Gastroesophageal sphincter (tissue), 4 donors: Measurements from ENCODE around the gene ZACN. TPM values are rescaled to one million over a fixed set of nuclear protein-coding genes. Genes with fewer than 3 reads are reported as not detected.
"Not testable (repeated sequence)": the region's sequence is repeated elsewhere in the genome, so short reads cannot be mapped to it uniquely, and the experiment has no call there.

Source experiments
- ATAC-seq: fragments of 150-250 bp; one replicate; pipeline ENCODE4 v1.9.1; 2016; ENCODE audit warnings: mild to moderate bottlenecking, moderate library complexity
- H3K27ac ChIP-seq, 4 donors: fragments of 200-600 bp; sonication (generic) in 3 of 4; 1 replicate in 3 of 4; 2 replicates in 1 of 4; pipeline ENCODE4 v1.5.1; 2016 to 2019
- H3K27me3 ChIP-seq: fragments of 200-600 bp; sonication (generic); one replicate; pipeline ENCODE4 v1.5.1; 2019
- H3K36me3 ChIP-seq, 2 donors: fragments of 200-600 bp; sonication (generic); one replicate each; pipeline ENCODE4 v1.5.1; 2019; ENCODE audit warnings: control low read depth in 1 of 2
- H3K4me1 ChIP-seq, 3 donors: fragments of 200-600 bp; sonication (generic); 1 replicate in 2 of 3; 2 replicates in 1 of 3; pipeline ENCODE4 v1.5.1; 2016 to 2019; ENCODE audit warnings: control low read depth in 2 of 3
- H3K4me3 ChIP-seq, 2 donors: fragments of 200-600 bp; sonication (generic); one replicate each; pipeline ENCODE4 v1.5.1; 2019; ENCODE audit warnings: mild to moderate bottlenecking in 1 of 2, moderate library complexity in 1 of 2
- H3K9me3 ChIP-seq, 3 donors: fragments of 200-600 bp; sonication (generic); one replicate each; pipeline ENCODE4 v1.5.1; 2017 to 2019; ENCODE audit warnings: control low read depth in 2 of 3
- CTCF ChIP-seq, 4 experiments: fragments of 200-600 bp in 2 of 4; fragments of 450-650 bp in 2 of 4; sonication (generic) in 1 of 4; IDR thresholded peaks; one replicate each; pipeline ENCODE4 v1.5.1; 2017 to 2019; ENCODE audit warnings: antibody characterized with exemption in 4 of 4, mild to moderate bottlenecking in 2 of 4, moderate library complexity in 2 of 4
- EP300 ChIP-seq: sonication (generic); formaldehyde crosslinking; IDR thresholded peaks from one replicate; pipeline ENCODE4 v1.6.1; 2017; ENCODE audit warnings: antibody characterized with exemption, mild to moderate bottlenecking
- POLR2A ChIP-seq, 2 donors: fragments of 450-650 bp; IDR thresholded peaks; one replicate each; pipeline ENCODE4 v1.6.1; 2017; ENCODE audit warnings: antibody characterized with exemption in 2 of 2, mild to moderate bottlenecking in 2 of 2, moderate library complexity in 1 of 2
- POLR2AphosphoS5 ChIP-seq: sonication (generic); formaldehyde crosslinking; IDR thresholded peaks from one replicate; pipeline ENCODE4 v1.6.1; 2017; ENCODE audit warnings: antibody characterized with exemption
- WGBS, 2 donors: methylation state at CpG; one replicate each; pipeline ENCODE4 v1.1.5; 2018; ENCODE audit warnings: low coverage in 1 of 2; 5-methylcytosine and 5-hydroxymethylcytosine counted together
- total RNA-seq, 4 donors: library from RNA; depleted of rRNA; stranded (reverse); fragments of >200 nt; gene quantifications; one replicate each; pipeline ENCODE4 v1.1.0, GENCODE V29; 2016

ZACN gene
- total RNA-seq, 4 donors from 2014 or later = not detected

DNA sequence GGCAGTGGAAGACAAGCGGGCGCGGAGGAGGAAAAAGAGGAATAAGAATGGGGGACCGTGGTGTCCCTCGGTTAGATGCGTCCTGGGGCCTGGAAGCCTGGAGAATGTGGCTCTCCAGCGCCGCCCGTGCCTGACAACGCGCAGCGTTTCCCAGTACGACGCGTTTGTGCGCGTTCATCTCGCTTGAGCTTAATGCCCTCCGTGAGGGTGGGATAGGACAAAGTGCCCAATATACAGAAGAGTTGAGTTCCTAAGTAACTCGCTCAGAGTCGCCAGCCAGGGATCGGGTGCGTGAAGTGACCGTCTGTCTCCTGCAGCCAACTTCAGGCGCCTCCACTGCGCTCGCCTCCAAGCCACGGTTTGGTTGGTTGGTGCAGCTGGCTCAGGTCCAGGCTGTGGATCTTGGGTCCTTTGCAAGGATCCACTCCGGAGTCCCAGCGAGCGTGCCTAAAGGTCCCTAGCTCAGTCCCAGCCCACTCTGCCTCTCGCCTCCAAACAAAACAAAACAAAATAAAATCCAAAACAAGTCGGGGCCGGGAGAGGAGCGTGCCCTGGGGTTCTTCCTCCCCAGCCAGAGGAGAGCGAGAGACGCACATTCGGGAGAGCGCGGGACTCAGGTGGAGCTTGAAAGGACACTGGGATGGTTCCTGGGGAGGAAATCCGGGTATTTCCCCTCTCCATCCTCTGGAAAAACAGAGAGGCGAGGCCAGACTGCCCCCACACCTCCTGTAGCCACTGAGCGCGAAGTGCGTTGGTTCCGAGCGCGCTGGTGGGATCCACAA lies 3.4 kb upstream of the ZACN start:
- peak in 1 of 4 experiments; percentile 17 for TF ChIP-seq CTCF (IDR thresholded peaks at IDR 0.05)
- TF ChIP-seq EP300 = no peak
- H3K4me3 ChIP-seq = peak overlapping the region in 1 of 2 donors; percentile 5
- H3K36me3 ChIP-seq = no peaks in the 10 kb centered on the region
- H3K4me1 ChIP-seq = peaks cover 0 to 75% (median 37%) of the 10 kb centered on the region in 3 donors
- peaks cover 70% of the 10 kb centered on the region for H3K27me3 ChIP-seq
- H3K27ac ChIP-seq = no peak overlapping the region
- 3% methylated on average over 18 of the region's 48 CpGs; no CpG with 5 or more reads in 1 of the 2 donors for WGBS, 2 donors
- ATAC-seq = no peak
- no peaks in the 10 kb centered on the region for H3K9me3 ChIP-seq

DNA sequence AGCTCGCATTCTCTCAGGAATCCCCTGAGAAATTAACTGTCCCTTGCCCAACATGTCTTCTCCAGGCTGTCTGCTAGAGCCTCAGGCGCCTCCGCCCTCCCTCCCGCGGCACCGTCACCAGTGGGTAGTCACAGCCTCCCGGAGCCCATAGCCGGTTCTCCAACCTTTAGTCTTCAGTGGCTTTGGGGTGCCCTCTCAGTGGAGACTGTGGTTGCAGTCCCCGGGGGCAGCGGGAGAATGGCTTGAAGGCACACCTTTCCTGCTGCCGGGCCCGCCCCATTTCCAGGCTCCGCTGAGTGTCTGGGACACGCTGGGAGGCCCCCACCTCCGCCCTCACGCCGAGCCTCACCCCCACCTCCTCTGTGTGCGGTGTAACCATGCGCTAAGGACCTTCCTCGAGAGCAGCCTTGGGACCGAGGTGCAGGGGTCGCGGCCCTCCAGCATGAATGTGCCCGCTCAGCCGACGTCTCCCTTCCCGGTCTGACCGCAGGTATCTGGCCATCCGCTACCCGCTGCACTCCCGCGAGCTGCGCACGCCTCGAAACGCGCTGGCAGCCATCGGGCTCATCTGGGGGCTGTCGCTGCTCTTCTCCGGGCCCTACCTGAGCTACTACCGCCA lies 2.7 kb upstream of the ZACN start:
- Histone ChIP-seq H3K36me3 (no peaks in the 10 kb centered on the region), H3K9me3 (no peaks in the 10 kb centered on the region), H3K4me1 (peaks cover 0 to 70% (median 31%) of the 10 kb centered on the region in 3 donors), H3K27ac (no peak overlapping the region), H3K4me3 (no peak overlapping the region), H3K27me3 (peaks cover 70% of the 10 kb centered on the region)
- WGBS, 2 donors = 0% methylated on average over 1 of the region's 41 CpGs; no CpG with 5 or more reads in 1 of the 2 donors
- ATAC-seq = no peak
- TF ChIP-seq POLR2A (IDR thresholded peaks at IDR 0.05) (no peak), EP300 (no peak), CTCF (IDR thresholded peaks at IDR 0.05) (no peak), POLR2AphosphoS5 (no peak)

GRCh38 chr17:76076765-76077583 lies 2.0 kb upstream of the ZACN start:
- peaks cover 70% of the 10 kb centered on the region for H3K27me3 ChIP-seq
- peaks cover 0 to 63% (median 31%) of the 10 kb centered on the region in 3 donors for H3K4me1 ChIP-seq
- no peak overlapping the region for H3K4me3 ChIP-seq
- TF ChIP-seq CTCF (IDR thresholded peaks at IDR 0.05) = no peak
- TF ChIP-seq POLR2AphosphoS5 = no peak
- no peak for TF ChIP-seq EP300
- no peak for TF ChIP-seq POLR2A (IDR thresholded peaks at IDR 0.05)
- no peaks in the 10 kb centered on the region for H3K9me3 ChIP-seq
- ATAC-seq = no peak
- H3K27ac ChIP-seq = no peak overlapping the region
- 0 to 3% methylated on average over 1 to 16 of the region's 82 CpGs for WGBS, 2 donors
- H3K36me3 ChIP-seq = no peaks in the 10 kb centered on the region

GRCh38 chr17:76077584-76078110 lies 1.3 kb upstream of the ZACN start:
- TF ChIP-seq CTCF (IDR thresholded peaks at IDR 0.05) = no peak
- no peak for TF ChIP-seq POLR2A (IDR thresholded peaks at IDR 0.05)
- no peak for TF ChIP-seq POLR2AphosphoS5
- no peak for TF ChIP-seq EP300
- H3K9me3 ChIP-seq = no peaks in the 10 kb centered on the region
- peaks cover 0 to 7% of the 10 kb centered on the region in 2 donors for H3K36me3 ChIP-seq
- no peak for ATAC-seq
- H3K27ac ChIP-seq = no peak overlapping the region
- H3K27me3 ChIP-seq = peaks cover 70% of the 10 kb centered on the region
- WGBS, 2 donors = 6 to 17% methylated on average over 2 to 3 of the region's 12 CpGs
- peaks cover 0 to 61% (median 31%) of the 10 kb centered on the region in 3 donors for H3K4me1 ChIP-seq
- no peak overlapping the region for H3K4me3 ChIP-seq

DNA sequence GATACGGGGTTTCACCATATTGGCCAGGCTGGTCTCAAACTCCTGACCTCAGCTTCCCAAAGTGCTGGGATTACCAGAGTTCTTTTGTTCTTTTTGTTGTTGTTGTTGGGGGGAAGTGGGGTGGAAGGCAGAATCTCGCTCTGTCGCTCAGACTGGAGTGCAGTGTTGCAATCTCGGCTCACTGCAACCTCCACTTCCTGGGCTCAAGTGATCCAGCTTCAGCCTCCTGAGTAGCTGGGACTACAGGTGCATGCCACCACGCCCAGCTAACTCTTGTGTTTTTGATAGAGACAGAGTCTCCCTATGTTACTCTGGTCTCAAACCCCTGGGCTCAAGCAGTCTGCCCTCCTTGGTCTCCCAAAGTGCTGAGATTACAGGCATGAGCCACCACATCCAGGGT lies 612 bp upstream of the ZACN start:
- ATAC-seq, H3K27ac ChIP-seq, H3K9me3 ChIP-seq, H3K4me3 ChIP-seq: not testable (repeated sequence)
- Histone ChIP-seq H3K36me3 (peaks cover 0 to 14% of the 10 kb centered on the region in 2 donors), H3K27me3 (peaks cover 68% of the 10 kb centered on the region), H3K4me1 (peaks cover 0 to 55% (median 27%) of the 10 kb centered on the region in 3 donors)
- WGBS, 2 donors = 35 to 89% methylated on average over 1 to 3 of the region's 5 CpGs
